Spinal cord (tissue), 10 donors: ENCODE measurements around the gene LDLRAD1. TPM values are rescaled to one million over a fixed set of nuclear protein-coding genes. Genes with fewer than 3 reads are reported as not detected.
"Not testable (repeated sequence)": the region's sequence is repeated elsewhere in the genome, so short reads cannot be mapped to it uniquely, and the experiment has no call there.

Experiments
- DNase-seq, 6 donors: peaks; one replicate each; pipeline versions ENCODE4 v3.0.0 to v3.0.0-alpha.2; 2013 to 2015; ENCODE audit warnings: low spot score in 6 of 6, low read depth in 4 of 6
- H3K27ac ChIP-seq: one replicate; pipeline ENCODE4 v1.5.1; 2013; ENCODE audit warnings: low read depth, low read length, control low read depth
- H3K27me3 ChIP-seq: one replicate; pipeline ENCODE4 v1.6.1; 2013; ENCODE audit warnings: low read length; ENCODE audit not compliant: control insufficient read depth, insufficient read depth
- H3K36me3 ChIP-seq: one replicate; pipeline ENCODE4 v1.6.1; 2013; ENCODE audit warnings: low read length; ENCODE audit not compliant: control insufficient read depth, insufficient read depth
- H3K4me1 ChIP-seq: one replicate; pipeline ENCODE4 v1.6.1; 2013; ENCODE audit warnings: low read length; ENCODE audit not compliant: control insufficient read depth, insufficient read depth
- H3K4me3 ChIP-seq: one replicate; pipeline ENCODE4 v1.5.1; 2013; ENCODE audit warnings: low read depth, low read length, control low read depth
- H3K9me3 ChIP-seq: one replicate; pipeline ENCODE4 v1.6.1; 2013; ENCODE audit warnings: low read length; ENCODE audit not compliant: control insufficient read depth, insufficient read depth
- WGBS: methylation state at CpG from one replicate; pipeline ENCODE4 v1.1.5; 2013; ENCODE audit warnings: missing lambda C conversion rate; ENCODE audit not compliant: insufficient coverage; 5-methylcytosine and 5-hydroxymethylcytosine counted together
- polyA plus RNA-seq, 2 donors: library from polyadenylated mRNA; unstranded; fragments of 120-200 nt; gene quantifications; one replicate each; pipeline ENCODE4 v1.2.1, GENCODE V29; 2013; ENCODE audit not compliant: insufficient read length in 2 of 2
- total RNA-seq, 2 donors: library from RNA; depleted of rRNA in 1 of 2; stranded (reverse); fragments of 120-200 nt in 1 of 2; fragments of >200 nt in 1 of 2; gene quantifications; one replicate each; pipeline versions ENCODE4 v1.2.3 to v1.2.4, GENCODE V29; 2013 to 2014
- donor health status: healthy.

The LDLRAD1 gene
- total and polyA plus RNA-seq, 4 donors: not detected

DNA sequence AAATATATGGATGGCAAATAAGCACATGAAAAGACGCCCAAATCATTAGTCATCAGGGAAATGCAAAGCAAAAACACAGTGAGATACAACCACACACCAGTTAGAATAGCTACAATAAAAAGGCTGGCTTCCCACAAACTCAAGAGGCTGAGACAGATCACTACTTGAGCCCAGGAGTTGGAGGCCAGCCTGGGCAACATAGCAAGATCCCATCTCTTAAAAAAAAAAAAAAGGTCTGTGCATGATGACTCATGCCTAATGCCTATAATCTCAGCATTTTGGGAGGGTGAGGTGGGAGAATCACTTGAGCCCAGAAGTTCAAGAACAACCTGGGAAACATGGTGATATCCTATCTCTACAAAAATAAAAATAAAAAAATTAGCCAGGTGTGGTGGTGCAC is 19.8 kb downstream of the LDLRAD1 start:
- Histone ChIP-seq H3K4me1 (no peaks in the 10 kb centered on the region), H3K27ac (no peak overlapping the region), H3K4me3 (no peak overlapping the region), H3K36me3 (no peaks in the 10 kb centered on the region), H3K27me3 (no peaks in the 10 kb centered on the region), H3K9me3 (no peaks in the 10 kb centered on the region)
- DNase-seq: no peak
- whole genome bisulfite sequencing: no CpG with 5 or more reads among the region's 1 CpG

GRCh38 chr1:53995683-53996082 is 22.3 kb downstream of the LDLRAD1 start:
- no peak overlapping the region for H3K4me3 ChIP-seq
- H3K27ac ChIP-seq: no peak overlapping the region
- no peaks in the 10 kb centered on the region for H3K4me1 ChIP-seq
- H3K27me3 ChIP-seq: no peaks in the 10 kb centered on the region
- no peaks in the 10 kb centered on the region for H3K36me3 ChIP-seq
- WGBS: no CpG with 5 or more reads among the region's 1 CpG
- peaks cover 1% of the 10 kb centered on the region for H3K9me3 ChIP-seq
- DNase-seq: no peak

GRCh38 chr1:53994516-53994915 is 23.5 kb downstream of the LDLRAD1 start:
- not testable (repeated sequence) for H3K36me3 ChIP-seq, H3K9me3 ChIP-seq, H3K27me3 ChIP-seq, H3K4me3 ChIP-seq, H3K27ac ChIP-seq, H3K4me1 ChIP-seq, DNase-seq
- no CpG with 5 or more reads among the region's 2 CpGs for WGBS

DNA sequence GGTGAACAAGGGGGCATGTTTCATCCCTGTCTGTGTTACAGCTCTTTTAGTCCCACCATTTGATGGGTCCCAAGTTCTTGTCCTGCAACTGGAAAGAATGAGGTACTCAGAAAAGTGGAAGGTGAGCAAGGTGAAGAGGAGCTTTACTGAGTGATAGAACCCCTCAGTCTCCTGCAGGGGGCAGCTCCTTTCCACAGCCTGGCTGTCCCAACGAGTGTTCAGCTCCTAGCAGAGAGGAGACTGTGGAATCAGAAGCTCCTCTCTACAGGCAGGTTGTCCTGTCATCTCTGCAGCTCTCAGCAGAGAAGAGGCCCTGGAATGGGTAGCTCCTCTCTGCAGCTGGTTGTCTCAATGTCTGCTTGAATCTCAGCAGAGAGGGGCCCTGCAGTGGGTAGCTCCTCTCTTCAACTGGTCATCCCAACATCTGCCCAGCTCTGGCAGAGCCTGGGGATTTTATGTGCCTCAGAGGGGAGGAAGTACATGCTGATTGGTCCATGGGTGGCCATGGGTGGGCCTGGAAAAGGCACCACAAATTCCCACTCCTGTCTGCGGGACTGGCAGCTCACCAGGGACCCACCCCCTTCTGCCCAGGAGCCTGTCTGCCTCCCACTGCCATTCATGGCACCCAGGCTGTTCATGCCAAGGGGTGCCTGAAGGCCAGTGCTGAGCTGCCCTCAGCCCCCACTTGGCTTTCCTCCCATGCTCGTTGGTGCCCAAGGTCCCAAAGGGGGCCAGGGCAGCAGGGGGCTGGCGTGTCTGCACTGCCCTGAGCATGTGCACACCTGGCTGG is 25.7 kb downstream of the LDLRAD1 start:
- H3K36me3 ChIP-seq: no peaks in the 10 kb centered on the region
- H3K27ac ChIP-seq: no peak overlapping the region
- 76% methylated on average over 3 of the region's 4 CpGs for WGBS
- H3K4me1 ChIP-seq: no peaks in the 10 kb centered on the region
- DNase-seq: no peak
- H3K4me3 ChIP-seq: no peak overlapping the region
- no peaks in the 10 kb centered on the region for H3K27me3 ChIP-seq
- H3K9me3 ChIP-seq: peaks cover 1% of the 10 kb centered on the region

GRCh38 chr1:53987880-53988279 is 30.1 kb downstream of the LDLRAD1 start:
- Histone ChIP-seq H3K4me1 (no peaks in the 10 kb centered on the region), H3K36me3 (no peaks in the 10 kb centered on the region), H3K4me3 (no peak overlapping the region), H3K27ac (no peak overlapping the region), H3K27me3 (no peaks in the 10 kb centered on the region), H3K9me3 (peaks cover 1% of the 10 kb centered on the region)
- no CpG with 5 or more reads among the region's 2 CpGs for WGBS
- DNase-seq: no peak

DNA sequence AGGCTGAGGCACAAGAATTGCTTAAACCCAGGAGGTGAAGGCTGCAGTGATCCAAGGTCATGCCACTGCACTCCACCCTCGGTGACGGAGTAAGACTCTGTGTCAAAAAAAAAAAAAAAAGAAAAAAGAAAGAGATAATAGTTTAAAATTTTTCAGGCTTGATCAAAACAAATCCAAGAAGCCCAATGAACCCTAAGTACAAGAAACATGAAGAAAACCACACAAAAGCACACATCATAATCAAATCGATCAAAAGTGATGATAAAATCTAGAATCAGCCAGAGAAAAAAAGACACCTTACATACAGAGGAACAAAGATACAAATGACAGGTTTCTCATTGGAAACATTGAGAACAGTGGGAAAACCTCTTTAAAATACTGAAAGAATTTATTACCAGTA is 31.5 kb downstream of the LDLRAD1 start:
- no peaks in the 10 kb centered on the region for H3K27me3 ChIP-seq
- no CpG with 5 or more reads among the region's 3 CpGs for WGBS

DNA sequence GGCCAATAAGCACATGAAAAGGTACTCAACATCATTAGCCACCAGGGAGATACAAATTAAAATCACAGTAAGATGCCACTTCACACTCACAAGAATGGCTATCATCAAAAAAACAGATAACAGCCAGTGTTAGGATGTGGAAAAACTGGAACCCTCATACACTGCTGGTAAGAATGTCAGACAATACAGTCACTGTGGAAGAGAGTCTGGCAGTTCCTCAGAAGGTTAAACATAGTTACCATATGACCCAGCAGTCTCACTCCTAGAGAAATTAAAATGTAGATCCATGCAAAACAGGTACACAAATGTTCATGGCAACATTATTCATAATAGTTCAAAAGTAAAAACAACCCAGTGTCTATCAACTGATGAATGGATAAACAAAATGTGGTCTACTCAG is 33.3 kb downstream of the LDLRAD1 start:
- H3K27me3 ChIP-seq: no peaks in the 10 kb centered on the region
- no peaks in the 10 kb centered on the region for H3K36me3 ChIP-seq
- peak in 1 of 6 donors; percentile 20 for DNase-seq
- H3K27ac ChIP-seq: no peak overlapping the region
- peaks cover 9% of the 10 kb centered on the region for H3K4me1 ChIP-seq
- no peaks in the 10 kb centered on the region for H3K9me3 ChIP-seq
- no peak overlapping the region for H3K4me3 ChIP-seq

More for the DNA sequence above, 31.5 kb downstream of the LDLRAD1 start:
- Histone ChIP-seq H3K27ac (no peak overlapping the region), H3K9me3 (no peaks in the 10 kb centered on the region), H3K36me3 (no peaks in the 10 kb centered on the region), H3K4me1 (peaks cover 9% of the 10 kb centered on the region), H3K4me3 (no peak overlapping the region)
- DNase-seq: no peak

GRCh38 chr1:53982763-53983104 is 35.3 kb downstream of the LDLRAD1 start:
- H3K27ac ChIP-seq: peak overlapping the region; percentile 16
- H3K27me3 ChIP-seq: no peaks in the 10 kb centered on the region
- peaks cover 13% of the 10 kb centered on the region for H3K4me1 ChIP-seq
- 30% methylated on average over 3 of the region's 4 CpGs for WGBS
- DNase-seq: no peak
- H3K36me3 ChIP-seq: no peaks in the 10 kb centered on the region
- peak overlapping the region; percentile 37 for H3K4me3 ChIP-seq
- H3K9me3 ChIP-seq: no peaks in the 10 kb centered on the region

GRCh38 chr1:53982034-53982762 is 35.8 kb downstream of the LDLRAD1 start:
- Histone ChIP-seq H3K9me3 (no peaks in the 10 kb centered on the region), H3K27ac (peak overlapping the region; percentile 16), H3K4me1 (peaks cover 13% of the 10 kb centered on the region), H3K27me3 (no peaks in the 10 kb centered on the region), H3K4me3 (peak overlapping the region; percentile 37), H3K36me3 (no peaks in the 10 kb centered on the region)
- peak in 2 of 6 donors; percentile 38 to 57 for DNase-seq
- 18% methylated on average over 13 of the region's 20 CpGs for WGBS

DNA sequence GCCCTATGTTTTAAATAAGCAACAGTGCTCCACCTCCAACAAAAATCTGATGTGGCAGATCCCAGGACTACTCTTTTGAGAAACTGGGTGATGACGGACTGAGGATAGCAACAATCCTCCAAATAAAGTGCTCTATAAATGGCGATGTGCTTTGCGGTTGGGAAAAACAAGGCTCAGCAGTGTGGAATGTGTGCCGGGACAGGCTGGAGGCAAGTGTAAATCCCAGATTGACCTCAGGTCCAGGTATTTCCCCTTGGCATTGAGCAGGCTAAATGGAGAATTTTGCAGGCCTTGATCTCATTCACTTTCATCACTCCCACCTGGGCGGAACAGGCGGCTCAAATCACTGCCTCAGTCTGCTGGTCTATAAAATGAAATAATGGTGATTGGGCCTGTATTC is 36.8 kb downstream of the LDLRAD1 start:
- no peaks in the 10 kb centered on the region for H3K27me3 ChIP-seq
- H3K4me1 ChIP-seq: peaks cover 13% of the 10 kb centered on the region
- H3K27ac ChIP-seq: no peak overlapping the region
- H3K9me3 ChIP-seq: no peaks in the 10 kb centered on the region
- no peak overlapping the region for H3K4me3 ChIP-seq
- H3K36me3 ChIP-seq: peaks cover 5% of the 10 kb centered on the region
- no peak for DNase-seq
- WGBS: 100% methylated on average over 3 of the region's 6 CpGs
